ENCODE data around the gene SMIM5. TPM values are rescaled to one million over a fixed set of nuclear protein-coding genes. Genes with fewer than 3 reads are reported as not detected.

The SMIM5 gene
- 0.94 TPM for total RNA-seq
- polyA plus RNA-seq, result 7.3 TPM
- long read RNA-seq, donor 1, result 0 reads
- long read RNA-seq, donor 2, result 0 reads
- long read RNA-seq, donor 3, partial matches to known transcripts, result 0 of 1 reads
- long read RNA-seq, donor 3, other reads (novel, unspliced or antisense), result 0 of 1 reads
- long read RNA-seq, donor 4, full-length matches to known transcripts, result 2 of 2 reads
- long read RNA-seq, donor 4, partial matches to known transcripts, result 0 of 2 reads
- long read RNA-seq, donor 4, other reads (novel, unspliced or antisense), result 0 of 2 reads
- long read RNA-seq, donor 5, full-length matches to known transcripts, result 7 of 7 reads
- long read RNA-seq, donor 5, partial matches to known transcripts, result 0 of 7 reads
- long read RNA-seq, donor 5, other reads (novel, unspliced or antisense), result 0 of 7 reads
- long read RNA-seq, donor 6, partial matches to known transcripts, result 0 of 1 reads
- long read RNA-seq, donor 6, other reads (novel, unspliced or antisense), result 0 of 1 reads
- long read RNA-seq, donor 7, result 0 reads
- long read RNA-seq, donor 8, result 0 reads
- long read RNA-seq, donor 9, result 0 reads
- long read RNA-seq, donor 10, result 0 reads

GRCh38 chr17:75632863-75633485 lies at the start of gene SMIM5:
TSS of gene SMIM5 (plus strand) at chr17:75633434. CDS start at chr17:75640202, 6,768 bp downstream.
- H3K4me3 ChIP-seq (ENCODE audit: low read length in 2 of 2), result no peak within 1 kb of the TSS
- peak within 1 kb of the TSS in 1 of 2 donors; percentile 55 for H3K27ac ChIP-seq (ENCODE audit: low read depth in 1 of 2, low read length in 1 of 2)
- H3K36me3 ChIP-seq (ENCODE audit: control insufficient read depth in 2 of 2, insufficient read depth in 2 of 2, low read length in 1 of 2), result peaks cover 4 to 7% of the 10 kb centered on the region in 2 donors
- H3K27me3 ChIP-seq (ENCODE audit: control insufficient read depth in 2 of 2, insufficient read depth in 1 of 2, low read length in 1 of 2), result no peaks in the 10 kb centered on the region
- peak; percentile 45 to 88 (median 67) for DNase-seq (ENCODE audit: low read depth in 6 of 9, low spot score in 9 of 9)
- 32% methylated on average over 19 of the region's 19 CpGs for WGBS
- peaks cover 0 to 6% of the 10 kb centered on the region in 2 donors for H3K9me3 ChIP-seq (ENCODE audit: control insufficient read depth in 2 of 2, insufficient read depth in 1 of 2, low read length in 1 of 2)
- peaks cover 8 to 23% of the 10 kb centered on the region in 2 donors for H3K4me1 ChIP-seq (ENCODE audit: control insufficient read depth in 2 of 2, insufficient read depth in 2 of 2, low read length in 2 of 2)

- H3K36me3 ChIP-seq (ENCODE audit: control insufficient read depth in 2 of 2, insufficient read depth in 2 of 2, low read length in 1 of 2), result peaks cover 0 to under 1% of the 10 kb centered on the region in 2 donors
- H3K9me3 ChIP-seq (ENCODE audit: control insufficient read depth in 2 of 2, insufficient read depth in 1 of 2, low read length in 1 of 2), result peaks cover 0 to 8% of the 10 kb centered on the region in 2 donors
- H3K27ac ChIP-seq (ENCODE audit: low read depth in 1 of 2, low read length in 1 of 2), result no peak overlapping the region
- 98% methylated on average over 7 of the region's 7 CpGs for WGBS
- H3K4me1 ChIP-seq (ENCODE audit: control insufficient read depth in 2 of 2, insufficient read depth in 2 of 2, low read length in 2 of 2), result peaks cover 8 to 21% of the 10 kb centered on the region in 2 donors
- DNase-seq (ENCODE audit: low read depth in 6 of 9, low spot score in 9 of 9), result no peak
- H3K27me3 ChIP-seq (ENCODE audit: control insufficient read depth in 2 of 2, insufficient read depth in 1 of 2, low read length in 1 of 2), result peaks cover 0 to 27% of the 10 kb centered on the region in 2 donors
- no peak overlapping the region for H3K4me3 ChIP-seq (ENCODE audit: low read length in 2 of 2)
Observed at GRCh38 chr17:75584849-75585175, 48.4 kb upstream of the SMIM5 start.

GRCh38 chr17:75587675-75588595 lies 45.3 kb upstream of the SMIM5 start, which contains the start of gene MYO15B:
TSS of gene MYO15B (plus strand) at chr17:75587800. CDS start at chr17:75588058, 258 bp downstream.
- H3K27me3 ChIP-seq (ENCODE audit: control insufficient read depth in 2 of 2, insufficient read depth in 1 of 2, low read length in 1 of 2), result peaks cover 0 to 27% of the 10 kb centered on the region in 2 donors
- H3K27ac ChIP-seq (ENCODE audit: low read depth in 1 of 2, low read length in 1 of 2), result peak within 1 kb of the TSS; percentile 77 to 82
- peaks cover 8 to 23% of the 10 kb centered on the region in 2 donors for H3K4me1 ChIP-seq (ENCODE audit: control insufficient read depth in 2 of 2, insufficient read depth in 2 of 2, low read length in 2 of 2)
- H3K9me3 ChIP-seq (ENCODE audit: control insufficient read depth in 2 of 2, insufficient read depth in 1 of 2, low read length in 1 of 2), result no peaks in the 10 kb centered on the region
- DNase-seq (ENCODE audit: low read depth in 6 of 9, low spot score in 9 of 9), result peak in 8 of 9 donors; percentile 33 to 87 (median 56)
- peak within 1 kb of the TSS; percentile 66 to 80 for H3K4me3 ChIP-seq (ENCODE audit: low read length in 2 of 2)
- WGBS, result 2% methylated on average over 82 of the region's 82 CpGs
- peaks cover 8 to 25% of the 10 kb centered on the region in 2 donors for H3K36me3 ChIP-seq (ENCODE audit: control insufficient read depth in 2 of 2, insufficient read depth in 2 of 2, low read length in 1 of 2)

- peak in 2 of 9 donors; percentile 16 to 48 for DNase-seq (ENCODE audit: low read depth in 6 of 9, low spot score in 9 of 9)
- no peaks in the 10 kb centered on the region for H3K9me3 ChIP-seq (ENCODE audit: control insufficient read depth in 2 of 2, insufficient read depth in 1 of 2, low read length in 1 of 2)
- peak overlapping the region; percentile 77 to 82 for H3K27ac ChIP-seq (ENCODE audit: low read depth in 1 of 2, low read length in 1 of 2)
- H3K4me3 ChIP-seq (ENCODE audit: low read length in 2 of 2), result peak overlapping the region; percentile 66 to 80
- H3K27me3 ChIP-seq (ENCODE audit: control insufficient read depth in 2 of 2, insufficient read depth in 1 of 2, low read length in 1 of 2), result peaks cover 0 to 27% of the 10 kb centered on the region in 2 donors
- H3K4me1 ChIP-seq (ENCODE audit: control insufficient read depth in 2 of 2, insufficient read depth in 2 of 2, low read length in 2 of 2), result peaks cover 8 to 23% of the 10 kb centered on the region in 2 donors
- under 1% methylated on average over 49 of the region's 49 CpGs for WGBS
- H3K36me3 ChIP-seq (ENCODE audit: control insufficient read depth in 2 of 2, insufficient read depth in 2 of 2, low read length in 1 of 2), result peaks cover 8 to 25% of the 10 kb centered on the region in 2 donors
Observed at GRCh38 chr17:75588596-75589011, 44.6 kb upstream of the SMIM5 start.

GRCh38 chr17:75589012-75589918 lies 44.0 kb upstream of the SMIM5 start:
- Histone ChIP-seq H3K4me1 (ENCODE audit: control insufficient read depth in 2 of 2, insufficient read depth in 2 of 2, low read length in 2 of 2) (peaks cover 8 to 23% of the 10 kb centered on the region in 2 donors), H3K27ac (ENCODE audit: low read depth in 1 of 2, low read length in 1 of 2) (peak overlapping the region in 1 of 2 donors; percentile 77), H3K36me3 (ENCODE audit: control insufficient read depth in 2 of 2, insufficient read depth in 2 of 2, low read length in 1 of 2) (peaks cover 8 to 25% of the 10 kb centered on the region in 2 donors), H3K9me3 (ENCODE audit: control insufficient read depth in 2 of 2, insufficient read depth in 1 of 2, low read length in 1 of 2) (no peaks in the 10 kb centered on the region), H3K27me3 (ENCODE audit: control insufficient read depth in 2 of 2, insufficient read depth in 1 of 2, low read length in 1 of 2) (peaks cover 0 to 27% of the 10 kb centered on the region in 2 donors), H3K4me3 (ENCODE audit: low read length in 2 of 2) (peak overlapping the region; percentile 66 to 80)
- 10% methylated on average over 100 of the region's 100 CpGs for WGBS
- peak; percentile 56 to 96 (median 92) for DNase-seq (ENCODE audit: low read depth in 6 of 9, low spot score in 9 of 9)

GRCh38 chr17:75589919-75590303 lies 43.3 kb upstream of the SMIM5 start:
- WGBS, result 89% methylated on average over 29 of the region's 29 CpGs
- DNase-seq (ENCODE audit: low read depth in 6 of 9, low spot score in 9 of 9), result no peak
- Histone ChIP-seq H3K27ac (ENCODE audit: low read depth in 1 of 2, low read length in 1 of 2) (no peak overlapping the region), H3K4me1 (ENCODE audit: control insufficient read depth in 2 of 2, insufficient read depth in 2 of 2, low read length in 2 of 2) (peaks cover 8 to 23% of the 10 kb centered on the region in 2 donors), H3K9me3 (ENCODE audit: control insufficient read depth in 2 of 2, insufficient read depth in 1 of 2, low read length in 1 of 2) (no peaks in the 10 kb centered on the region), H3K4me3 (ENCODE audit: low read length in 2 of 2) (peak overlapping the region in 1 of 2 donors; percentile 66), H3K27me3 (ENCODE audit: control insufficient read depth in 2 of 2, insufficient read depth in 1 of 2, low read length in 1 of 2) (peaks cover 0 to 24% of the 10 kb centered on the region in 2 donors), H3K36me3 (ENCODE audit: control insufficient read depth in 2 of 2, insufficient read depth in 2 of 2, low read length in 1 of 2) (peaks cover 8 to 25% of the 10 kb centered on the region in 2 donors)

- no peak for DNase-seq (ENCODE audit: low read depth in 6 of 9, low spot score in 9 of 9)
- whole genome bisulfite sequencing, result 89% methylated on average over 8 of the region's 8 CpGs
- Histone ChIP-seq H3K27me3 (ENCODE audit: control insufficient read depth in 2 of 2, insufficient read depth in 1 of 2, low read length in 1 of 2) (peaks cover 0 to 23% of the 10 kb centered on the region in 2 donors), H3K4me3 (ENCODE audit: low read length in 2 of 2) (no peak overlapping the region), H3K9me3 (ENCODE audit: control insufficient read depth in 2 of 2, insufficient read depth in 1 of 2, low read length in 1 of 2) (no peaks in the 10 kb centered on the region), H3K36me3 (ENCODE audit: control insufficient read depth in 2 of 2, insufficient read depth in 2 of 2, low read length in 1 of 2) (peaks cover 8 to 25% of the 10 kb centered on the region in 2 donors), H3K27ac (ENCODE audit: low read depth in 1 of 2, low read length in 1 of 2) (no peak overlapping the region), H3K4me1 (ENCODE audit: control insufficient read depth in 2 of 2, insufficient read depth in 2 of 2, low read length in 2 of 2) (peaks cover 8 to 23% of the 10 kb centered on the region in 2 donors)
Observed at GRCh38 chr17:75590314-75590761, 42.9 kb upstream of the SMIM5 start.

Data from thymus (tissue), 14 donors.